ENCODE results near the gene EXOSC5. TPM values are rescaled to one million over a fixed set of nuclear protein-coding genes. Genes with fewer than 3 reads are reported as not detected.

The EXOSC5 gene
- total and polyA plus RNA-seq, 9 of the 15 experiments (the other 6 are each of a cell fraction or from before 2014, with no cell fraction given), result 10.9 to 75.5 (median 37.8) TPM

GRCh38 chr19:41352609-41353465 is 44.3 kb downstream of the EXOSC5 start (continued):
- TF ChIP-seq DIDO1 (tag; IDR thresholded peaks at IDR 0.05; ENCODE audit: low read depth) (no peak), MAFF (IDR thresholded peaks at IDR 0.05; ENCODE audit: low read length) (no peak), ZNF184 (CRISPR knock-in tag; IDR thresholded peaks at IDR 0.05) (no peak), TBP (optimal IDR thresholded peaks at IDR 0.05; ENCODE audit: low read depth, low read length) (peak; percentile 53), PYGO2 (tag; IDR thresholded peaks at IDR 0.05) (no peak), PHF20 (IDR thresholded peaks at IDR 0.05; ENCODE audit: partially characterized antibody) (no peak), TAF7 (tag; IDR thresholded peaks at IDR 0.05) (no peak), ZC3H4 (CRISPR knock-in tag; IDR thresholded peaks at IDR 0.05; ENCODE audit: borderline replicate concordance) (no peak), MXI1 (IDR thresholded peaks at IDR 0.05; ENCODE audit: low read depth, low read length) (peak; percentile 61; the same call in 1 of the 2 replicates), MEIS2 (IDR thresholded peaks at IDR 0.05; ENCODE audit: partially characterized antibody) (no peak), DNMT1 (IDR thresholded peaks at IDR 0.05) (no peak), GTF2E2 (tag; IDR thresholded peaks at IDR 0.05) (0 out of 2 replicates have a peak, but pooled peaks have one; percentile 21), SREBF1 (IDR thresholded peaks at IDR 0.05; ENCODE audit: borderline replicate concordance, low read depth, low read length) (no peak), ELF1 (tag; IDR thresholded peaks at IDR 0.05) (peak; percentile 65), IFI16 (CRISPR knock-in tag; IDR thresholded peaks at IDR 0.05) (no peak)
- TF ChIP-seq, protein P1, sequence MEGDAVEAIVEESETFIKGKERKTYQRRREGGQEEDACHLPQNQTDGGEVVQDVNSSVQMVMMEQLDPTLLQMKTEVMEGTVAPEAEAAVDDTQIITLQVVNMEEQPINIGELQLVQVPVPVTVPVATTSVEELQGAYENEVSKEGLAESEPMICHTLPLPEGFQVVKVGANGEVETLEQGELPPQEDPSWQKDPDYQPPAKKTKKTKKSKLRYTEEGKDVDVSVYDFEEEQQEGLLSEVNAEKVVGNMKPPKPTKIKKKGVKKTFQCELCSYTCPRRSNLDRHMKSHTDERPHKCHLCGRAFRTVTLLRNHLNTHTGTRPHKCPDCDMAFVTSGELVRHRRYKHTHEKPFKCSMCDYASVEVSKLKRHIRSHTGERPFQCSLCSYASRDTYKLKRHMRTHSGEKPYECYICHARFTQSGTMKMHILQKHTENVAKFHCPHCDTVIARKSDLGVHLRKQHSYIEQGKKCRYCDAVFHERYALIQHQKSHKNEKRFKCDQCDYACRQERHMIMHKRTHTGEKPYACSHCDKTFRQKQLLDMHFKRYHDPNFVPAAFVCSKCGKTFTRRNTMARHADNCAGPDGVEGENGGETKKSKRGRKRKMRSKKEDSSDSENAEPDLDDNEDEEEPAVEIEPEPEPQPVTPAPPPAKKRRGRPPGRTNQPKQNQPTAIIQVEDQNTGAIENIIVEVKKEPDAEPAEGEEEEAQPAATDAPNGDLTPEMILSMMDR (IDR thresholded peaks at IDR 0.05 in 2 of 3, conservative IDR thresholded peaks at IDR 0.05 in 1 of 3; ENCODE audit: insufficient read depth in 2 of 3, low read depth in 1 of 3, low read length in 3 of 3), result peak; percentile 66 to 76 (median 70)
- TF ChIP-seq, protein P2, sequence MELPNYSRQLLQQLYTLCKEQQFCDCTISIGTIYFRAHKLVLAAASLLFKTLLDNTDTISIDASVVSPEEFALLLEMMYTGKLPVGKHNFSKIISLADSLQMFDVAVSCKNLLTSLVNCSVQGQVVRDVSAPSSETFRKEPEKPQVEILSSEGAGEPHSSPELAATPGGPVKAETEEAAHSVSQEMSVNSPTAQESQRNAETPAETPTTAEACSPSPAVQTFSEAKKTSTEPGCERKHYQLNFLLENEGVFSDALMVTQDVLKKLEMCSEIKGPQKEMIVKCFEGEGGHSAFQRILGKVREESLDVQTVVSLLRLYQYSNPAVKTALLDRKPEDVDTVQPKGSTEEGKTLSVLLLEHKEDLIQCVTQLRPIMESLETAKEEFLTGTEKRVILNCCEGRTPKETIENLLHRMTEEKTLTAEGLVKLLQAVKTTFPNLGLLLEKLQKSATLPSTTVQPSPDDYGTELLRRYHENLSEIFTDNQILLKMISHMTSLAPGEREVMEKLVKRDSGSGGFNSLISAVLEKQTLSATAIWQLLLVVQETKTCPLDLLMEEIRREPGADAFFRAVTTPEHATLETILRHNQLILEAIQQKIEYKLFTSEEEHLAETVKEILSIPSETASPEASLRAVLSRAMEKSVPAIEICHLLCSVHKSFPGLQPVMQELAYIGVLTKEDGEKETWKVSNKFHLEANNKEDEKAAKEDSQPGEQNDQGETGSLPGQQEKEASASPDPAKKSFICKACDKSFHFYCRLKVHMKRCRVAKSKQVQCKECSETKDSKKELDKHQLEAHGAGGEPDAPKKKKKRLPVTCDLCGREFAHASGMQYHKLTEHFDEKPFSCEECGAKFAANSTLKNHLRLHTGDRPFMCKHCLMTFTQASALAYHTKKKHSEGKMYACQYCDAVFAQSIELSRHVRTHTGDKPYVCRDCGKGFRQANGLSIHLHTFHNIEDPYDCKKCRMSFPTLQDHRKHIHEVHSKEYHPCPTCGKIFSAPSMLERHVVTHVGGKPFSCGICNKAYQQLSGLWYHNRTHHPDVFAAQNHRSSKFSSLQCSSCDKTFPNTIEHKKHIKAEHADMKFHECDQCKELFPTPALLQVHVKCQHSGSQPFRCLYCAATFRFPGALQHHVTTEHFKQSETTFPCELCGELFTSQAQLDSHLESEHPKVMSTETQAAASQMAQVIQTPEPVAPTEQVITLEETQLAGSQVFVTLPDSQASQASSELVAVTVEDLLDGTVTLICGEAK (IDR thresholded peaks at IDR 0.05), result no peak
- TF ChIP-seq, protein P2 (CRISPR knock-in tag; IDR thresholded peaks at IDR 0.05), result no peak
